GM18505 (cell line): ENCODE data around the gene CPZ.
"Not testable (repeated sequence)": the region's sequence is repeated elsewhere in the genome, so short reads cannot be mapped to it uniquely, and the experiment has no call there.

Experiments used
- ATAC-seq: cut with Tn5 transposase; IDR thresholded peaks from one replicate; pipeline ENCODE4 v1.9.1; 2021; ENCODE audit not compliant: unreplicated experiment
- POLR2A ChIP-seq: IDR thresholded peaks from 4 replicates; pipeline ENCODE4 v1.6.1; 2011; ENCODE audit warnings: borderline replicate concordance; ENCODE audit not compliant: insufficient read depth, insufficient read length; ENCODE audit errors: extremely low read depth

The CPZ gene

DNA sequence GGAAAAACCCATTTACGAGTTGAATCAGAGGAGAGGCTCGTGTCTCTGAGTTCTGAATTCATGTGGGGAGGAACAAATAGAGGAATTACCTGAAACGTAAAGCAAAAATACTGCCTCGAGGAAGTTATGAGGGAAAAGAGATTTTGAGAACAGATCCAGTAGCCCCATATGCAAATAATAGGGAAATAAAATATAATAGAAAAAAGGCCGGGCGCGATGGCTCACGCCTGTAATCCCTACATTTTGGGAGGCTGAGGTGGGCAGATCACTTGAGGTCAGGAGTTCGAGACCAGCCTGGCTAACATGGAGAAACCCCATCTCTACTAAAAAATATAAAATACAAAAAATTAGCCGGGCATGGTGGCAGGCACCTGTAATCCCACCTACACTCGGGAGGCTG is 42.2 kb downstream of the CPZ start:
- ATAC-seq, result not testable (repeated sequence)

DNA sequence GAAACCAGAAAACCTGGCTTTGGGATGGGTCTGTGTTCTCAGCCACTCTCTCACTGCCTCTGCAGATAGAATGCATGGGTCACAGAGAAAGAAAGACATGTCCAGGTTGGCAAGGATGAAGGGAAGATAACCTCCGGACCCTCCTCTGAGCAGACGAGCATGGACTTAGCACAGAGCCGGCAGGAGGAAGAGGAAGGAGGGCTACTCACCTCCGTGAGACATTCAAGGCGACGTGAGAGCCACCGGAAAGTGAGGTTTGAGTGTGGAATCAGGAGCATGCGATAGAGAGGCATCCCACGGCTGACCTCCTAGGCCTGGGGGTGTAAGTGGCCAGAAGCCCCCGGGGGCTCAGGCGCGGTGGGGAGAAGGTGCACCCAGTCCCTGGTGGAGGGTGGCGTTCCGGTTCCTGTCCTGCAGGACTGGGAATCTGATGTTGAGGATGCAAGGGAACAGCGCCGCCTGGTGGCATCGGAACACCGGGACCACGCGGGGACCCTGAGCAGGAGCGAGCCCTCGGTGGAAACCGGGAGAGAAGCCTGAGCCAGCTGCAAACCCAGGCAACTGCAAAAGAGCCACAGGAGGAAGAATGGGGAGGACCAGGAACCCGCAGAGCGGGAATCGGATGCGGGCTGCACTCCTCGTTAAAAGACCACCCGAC is 43.5 kb downstream of the CPZ start:
- not testable (repeated sequence) for ATAC-seq

DNA sequence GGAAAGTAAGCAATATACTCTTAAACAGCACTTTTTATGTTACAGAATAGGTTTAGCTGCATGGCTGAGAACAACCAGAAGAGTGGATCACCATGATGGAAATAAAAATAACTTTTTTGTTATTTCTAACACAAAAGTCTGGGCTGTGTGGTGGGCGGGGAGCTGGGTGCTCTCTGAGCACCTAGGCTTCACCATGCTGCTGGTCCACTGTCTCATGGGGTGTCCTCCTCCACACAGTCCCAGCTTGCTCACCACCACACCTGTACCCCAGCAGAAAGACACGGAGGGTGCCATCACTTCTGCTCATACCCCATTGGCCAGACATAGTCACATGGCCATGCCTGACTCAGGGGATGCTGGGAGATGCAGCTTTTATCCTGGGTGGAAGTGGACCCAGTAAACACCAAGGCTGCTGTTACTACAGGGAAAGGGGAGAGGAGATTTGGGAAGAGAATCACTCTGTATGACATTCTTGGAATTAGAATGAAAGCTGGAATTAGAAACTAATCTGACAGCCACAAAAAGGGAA is 45.0 kb downstream of the CPZ start:
- TF ChIP-seq POLR2A, result no peak
- ATAC-seq, result no peak

DNA sequence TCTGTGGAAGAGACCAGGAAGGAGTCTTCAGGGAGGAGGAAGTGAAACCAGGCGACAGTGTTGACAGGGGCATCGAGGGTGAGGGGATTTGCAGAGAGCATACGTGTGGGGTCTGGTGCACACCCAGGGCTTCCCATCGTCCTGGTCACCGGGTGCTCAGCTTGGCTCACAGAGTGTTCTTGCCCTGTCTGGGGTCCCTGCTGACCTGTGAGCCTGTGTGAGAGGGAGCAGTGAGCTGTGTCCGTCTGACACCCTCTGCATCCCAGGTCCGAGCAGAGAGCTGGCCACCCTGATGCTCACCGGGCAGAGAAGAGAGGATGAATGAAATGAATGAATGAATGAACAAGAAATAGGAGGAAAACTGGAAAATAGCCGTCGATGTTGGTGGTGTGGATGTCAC is 46.5 kb downstream of the CPZ start:
- TF ChIP-seq POLR2A, result no peak
- no peak for ATAC-seq

DNA sequence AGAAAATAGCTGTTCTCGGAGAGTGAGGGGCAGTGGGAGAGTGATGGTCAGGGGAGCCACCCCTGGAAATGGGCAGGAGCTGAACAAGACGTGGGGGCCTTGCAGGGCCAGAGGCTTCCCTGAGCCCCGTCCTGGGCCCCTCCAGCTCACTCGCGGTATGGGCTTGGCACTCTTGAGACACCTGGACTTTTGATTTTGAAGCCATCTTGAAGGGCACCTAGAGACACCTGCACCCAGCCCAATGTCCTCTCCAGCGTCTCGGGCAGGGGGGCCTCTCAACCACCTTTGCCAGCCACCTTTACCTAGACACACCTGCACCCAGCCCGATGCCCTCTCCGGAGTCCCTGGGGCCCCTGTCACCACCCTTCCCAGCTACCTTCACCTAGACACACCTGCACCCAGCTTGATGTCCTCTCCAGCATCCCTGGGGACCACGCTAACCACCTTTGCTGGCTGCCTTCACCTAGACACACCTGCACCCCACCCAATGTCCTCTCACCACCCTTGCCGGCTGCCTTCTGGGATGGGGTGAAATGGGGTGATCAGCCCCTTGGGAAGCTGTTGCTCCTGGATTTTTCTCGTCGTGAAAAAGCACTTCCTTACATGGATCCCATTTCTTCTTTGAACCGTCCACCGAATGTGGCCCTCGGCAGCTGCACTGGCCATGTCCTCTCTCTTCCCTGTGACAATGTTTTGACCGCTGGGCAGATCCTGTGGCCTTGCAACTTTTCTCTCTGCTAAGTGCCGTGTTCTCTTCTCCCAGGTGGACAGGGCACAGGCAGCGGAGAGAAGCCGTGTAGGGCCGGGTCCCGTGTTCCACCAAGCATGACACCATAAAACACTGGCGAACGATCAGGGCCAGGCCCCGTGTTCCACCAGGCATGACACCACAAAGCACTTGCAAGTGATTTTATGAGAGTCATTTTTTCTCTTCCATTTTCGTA is 47.5 kb downstream of the CPZ start:
- TF ChIP-seq POLR2A, result no peak
- ATAC-seq, result no peak

DNA sequence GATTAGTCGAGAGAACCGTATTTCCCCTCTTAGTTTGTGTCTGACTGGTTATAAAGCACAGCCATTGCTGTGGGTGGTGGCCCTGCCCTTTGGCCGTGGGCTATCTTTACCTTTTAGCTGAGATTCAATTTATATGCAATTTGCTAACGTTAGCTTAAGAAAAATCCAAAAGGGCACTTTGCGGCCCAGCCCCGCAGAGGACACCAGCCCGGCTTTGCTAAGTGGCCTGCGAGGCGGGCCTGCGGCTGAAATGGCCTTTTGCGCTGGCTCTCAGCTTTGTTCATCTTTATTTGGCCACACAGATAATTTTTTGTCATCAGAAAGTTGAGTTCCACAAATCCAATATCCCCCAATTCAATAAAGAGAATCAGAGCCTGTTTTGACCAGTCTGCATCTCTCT is 48.3 kb downstream of the CPZ start:
- no peak for ATAC-seq
- no peak for TF ChIP-seq POLR2A

DNA sequence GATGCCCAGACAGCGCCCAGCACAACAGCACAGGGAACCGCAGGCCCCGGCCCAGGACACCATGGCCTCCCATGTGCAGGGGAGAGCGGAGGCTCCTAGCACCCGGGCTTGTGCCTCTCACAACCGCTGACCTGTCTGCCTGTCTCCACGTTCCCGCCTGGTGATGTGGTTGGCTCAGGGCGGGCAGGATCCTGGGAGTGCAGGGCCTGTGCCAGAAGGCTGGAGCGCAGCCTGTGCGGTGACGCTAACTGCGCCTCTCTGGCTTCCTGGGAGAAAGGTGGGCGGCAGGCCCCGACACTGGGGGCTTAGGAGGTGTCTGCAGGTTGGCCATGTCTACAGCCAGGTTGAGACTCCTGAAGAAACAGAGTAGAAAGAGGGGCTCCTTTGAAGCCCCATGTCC is 48.7 kb downstream of the CPZ start:
- no peak for ATAC-seq

DNA sequence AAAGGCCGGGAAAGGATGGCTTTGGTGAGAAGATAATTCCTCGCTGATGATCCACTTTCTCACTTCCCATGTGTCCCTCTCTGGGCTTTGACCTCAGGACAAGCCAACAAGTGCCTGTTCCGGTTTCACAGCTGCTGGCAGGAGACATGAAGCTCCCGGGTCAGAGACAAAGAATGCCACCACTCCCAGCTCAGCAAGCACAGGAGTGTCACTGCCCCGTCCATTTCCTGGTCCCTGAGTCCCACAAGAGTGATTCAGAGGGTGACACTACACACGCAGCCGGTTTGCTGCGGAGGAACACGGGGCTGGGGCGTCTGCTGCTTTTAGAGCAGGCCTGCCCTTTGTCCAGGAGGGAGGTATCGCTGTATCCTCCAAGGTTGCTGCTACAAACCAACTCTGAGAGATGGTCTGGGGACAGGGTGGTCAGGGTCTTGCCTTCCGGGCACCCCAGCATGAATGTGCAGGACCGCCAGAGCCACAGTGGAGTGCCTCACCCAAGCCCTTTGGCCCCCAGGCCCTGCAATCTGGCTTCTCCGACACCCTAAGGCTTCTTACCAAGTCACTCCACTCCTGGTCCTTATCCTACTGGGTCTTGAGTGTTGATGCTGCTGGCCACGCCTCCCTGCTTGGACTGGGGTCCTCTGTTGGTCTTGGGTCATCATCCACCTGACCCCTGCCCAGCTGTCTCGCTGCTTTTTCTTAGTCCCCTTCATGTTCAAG is 49.5 kb downstream of the CPZ start:
- TF ChIP-seq POLR2A, result no peak
- ATAC-seq, result no peak

More for the DNA sequence above, 48.7 kb downstream of the CPZ start:
- TF ChIP-seq POLR2A, result no peak

DNA sequence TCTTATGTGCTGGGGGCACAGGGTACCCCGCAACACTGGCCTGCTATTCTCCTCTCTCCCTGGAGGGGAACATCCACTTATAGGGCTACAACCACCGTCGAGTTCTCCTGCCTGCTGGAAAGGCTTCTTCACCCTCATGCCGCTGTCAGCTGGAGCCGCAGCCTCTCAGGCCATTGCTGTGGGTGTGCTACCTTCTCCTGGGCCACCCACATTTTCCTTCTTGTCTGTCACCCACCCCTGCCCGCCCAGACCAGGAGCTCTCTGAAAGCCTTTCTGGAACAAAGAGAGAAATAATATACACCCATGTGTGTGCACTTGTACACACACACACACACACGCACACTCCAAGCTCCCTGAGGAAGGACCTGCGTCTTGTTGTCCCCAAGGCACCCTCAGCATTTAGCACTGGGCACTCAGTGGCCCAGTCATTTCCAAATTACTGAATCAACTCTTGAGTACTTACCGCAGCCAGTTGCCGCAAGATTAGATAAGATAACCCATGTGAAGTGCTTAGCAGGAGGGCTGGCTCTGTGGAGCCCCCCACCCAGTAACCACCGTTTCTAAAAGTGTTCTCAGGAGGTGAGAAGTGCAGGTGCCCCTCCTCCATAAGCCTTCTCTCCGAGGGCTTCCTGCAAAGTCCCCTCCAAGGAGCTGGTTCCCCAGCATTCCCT is 50.2 kb downstream of the CPZ start:
- no peak for TF ChIP-seq POLR2A
- ATAC-seq, result no peak

DNA sequence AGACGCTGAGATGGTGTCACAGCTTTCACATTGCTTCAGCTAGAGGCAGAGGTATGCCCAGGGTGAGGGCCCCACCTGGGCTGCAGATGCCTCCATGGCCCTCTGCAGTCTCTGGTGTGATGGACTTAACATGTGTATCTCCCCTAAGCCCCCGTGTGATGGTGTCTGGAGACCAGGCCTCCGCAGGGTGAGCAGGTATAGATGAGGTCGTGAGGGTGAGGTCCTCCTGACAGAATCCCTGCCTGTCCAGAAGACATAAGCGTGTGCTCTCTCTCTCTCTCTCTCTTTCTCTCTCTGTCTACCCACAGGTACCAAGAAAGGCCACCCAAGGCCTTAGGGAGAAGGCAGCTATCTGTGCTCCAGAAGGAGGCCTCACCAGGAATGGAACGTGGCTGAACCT is 50.9 kb downstream of the CPZ start:
- no peak for ATAC-seq
- no peak for TF ChIP-seq POLR2A

DNA sequence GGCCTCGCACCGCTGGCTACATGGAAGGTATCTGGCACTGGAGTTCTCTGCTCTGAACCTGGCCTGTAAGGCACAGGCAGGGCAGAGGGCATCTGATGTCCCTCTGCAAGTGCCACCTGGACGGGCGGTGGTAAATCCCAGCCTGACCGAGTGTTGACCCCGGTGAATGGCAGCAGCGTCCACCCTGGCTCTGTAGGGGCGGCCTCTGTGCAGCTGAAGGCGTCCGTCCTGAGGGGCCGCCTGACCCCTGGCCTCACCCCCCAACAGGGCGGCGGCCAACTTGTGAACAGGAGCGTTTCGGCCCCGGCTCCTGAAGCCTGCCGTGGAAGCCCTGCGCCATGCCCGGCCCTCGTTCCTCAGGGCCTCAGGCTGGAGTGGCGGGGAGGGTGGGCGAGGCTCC is 51.4 kb downstream of the CPZ start:
- no peak for ATAC-seq
- TF ChIP-seq POLR2A, result no peak

DNA sequence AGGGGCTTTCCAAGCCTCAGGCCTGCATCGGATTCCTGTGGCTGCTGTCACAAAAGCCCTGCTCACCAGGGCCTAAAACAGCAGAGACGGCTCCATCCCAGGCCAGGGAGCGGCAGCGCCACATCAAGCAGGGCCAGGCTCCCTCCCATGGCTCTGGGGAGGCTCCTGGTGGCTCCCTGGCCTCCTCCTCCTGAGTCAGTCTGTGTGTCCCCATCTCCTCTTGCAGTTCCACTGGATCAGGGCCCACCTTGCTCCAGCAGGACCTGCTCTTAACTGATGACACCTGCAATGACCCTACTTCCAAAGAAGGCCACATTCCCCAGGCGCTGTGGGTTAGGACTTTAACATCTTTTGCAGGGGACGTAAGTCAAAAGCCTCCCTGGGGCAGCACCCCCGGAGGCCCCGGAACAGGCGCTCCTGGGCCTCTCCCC is 51.9 kb downstream of the CPZ start:
- TF ChIP-seq POLR2A, result no peak
- ATAC-seq, result no peak

DNA sequence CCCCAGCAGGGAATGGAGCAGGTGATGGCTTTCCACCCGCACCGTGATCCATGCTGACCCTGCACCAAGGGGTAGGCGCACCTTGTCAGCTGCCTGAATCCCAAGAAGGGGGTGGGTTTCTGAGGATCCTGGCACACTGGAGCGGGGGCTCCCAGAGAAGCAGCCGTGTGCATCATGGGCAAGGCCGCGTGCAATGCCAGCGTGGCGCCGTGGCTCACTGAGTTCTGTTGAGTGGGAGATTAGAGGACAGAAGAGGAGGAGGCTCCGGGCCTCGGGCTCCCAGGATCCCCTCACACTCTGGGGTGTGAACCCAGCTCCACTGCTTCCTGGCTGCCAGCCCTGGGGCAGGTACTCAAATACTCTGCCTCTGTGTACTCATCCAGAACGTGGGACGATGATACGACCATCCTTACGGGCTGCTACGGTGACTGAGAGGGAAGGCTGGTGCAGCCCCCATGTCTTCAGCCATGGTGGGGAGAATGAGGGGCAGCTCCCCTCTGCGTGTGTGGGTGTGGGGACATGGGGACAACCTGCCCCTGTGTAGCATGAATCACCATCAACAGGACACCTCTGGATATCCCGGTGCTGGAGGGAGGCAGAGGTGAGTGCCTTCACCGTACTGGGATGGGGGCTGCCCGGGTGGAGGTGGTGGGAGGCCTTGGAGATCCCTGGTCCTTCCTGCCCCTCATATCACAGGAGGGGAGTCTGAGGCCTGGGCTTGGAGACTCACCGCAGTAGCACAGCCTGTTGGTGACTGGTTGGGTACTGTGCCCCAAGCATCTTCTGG is 52.6 kb downstream of the CPZ start:
- TF ChIP-seq POLR2A, result no peak
- ATAC-seq, result no peak

DNA sequence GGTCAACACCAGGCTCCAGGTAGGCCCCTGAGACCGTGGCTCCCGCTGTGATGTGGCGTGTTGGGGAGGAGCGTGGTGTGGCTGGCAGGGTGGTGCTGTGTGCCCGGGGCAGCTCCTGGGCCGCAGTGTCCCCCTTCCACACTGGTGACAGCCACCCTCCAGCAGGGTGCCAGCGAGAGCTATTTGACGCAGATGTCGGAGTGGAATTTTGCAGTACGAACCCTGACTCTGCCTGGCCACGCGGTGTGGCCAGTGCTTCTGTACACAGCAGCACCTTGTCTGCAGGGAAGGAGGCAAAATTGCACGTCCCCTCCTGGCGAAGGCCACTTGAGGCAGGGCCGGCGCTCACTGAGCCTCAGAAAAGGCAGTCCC is 53.2 kb downstream of the CPZ start:
- no peak for TF ChIP-seq POLR2A
- no peak for ATAC-seq
